ENCODE results near the gene LAMTOR1. TPM values are rescaled to one million over a fixed set of nuclear protein-coding genes. Genes with fewer than 3 reads are reported as not detected.

LAMTOR1 gene
- total RNA-seq, 1 donor from 2014 or later = 79.1 TPM

DNA sequence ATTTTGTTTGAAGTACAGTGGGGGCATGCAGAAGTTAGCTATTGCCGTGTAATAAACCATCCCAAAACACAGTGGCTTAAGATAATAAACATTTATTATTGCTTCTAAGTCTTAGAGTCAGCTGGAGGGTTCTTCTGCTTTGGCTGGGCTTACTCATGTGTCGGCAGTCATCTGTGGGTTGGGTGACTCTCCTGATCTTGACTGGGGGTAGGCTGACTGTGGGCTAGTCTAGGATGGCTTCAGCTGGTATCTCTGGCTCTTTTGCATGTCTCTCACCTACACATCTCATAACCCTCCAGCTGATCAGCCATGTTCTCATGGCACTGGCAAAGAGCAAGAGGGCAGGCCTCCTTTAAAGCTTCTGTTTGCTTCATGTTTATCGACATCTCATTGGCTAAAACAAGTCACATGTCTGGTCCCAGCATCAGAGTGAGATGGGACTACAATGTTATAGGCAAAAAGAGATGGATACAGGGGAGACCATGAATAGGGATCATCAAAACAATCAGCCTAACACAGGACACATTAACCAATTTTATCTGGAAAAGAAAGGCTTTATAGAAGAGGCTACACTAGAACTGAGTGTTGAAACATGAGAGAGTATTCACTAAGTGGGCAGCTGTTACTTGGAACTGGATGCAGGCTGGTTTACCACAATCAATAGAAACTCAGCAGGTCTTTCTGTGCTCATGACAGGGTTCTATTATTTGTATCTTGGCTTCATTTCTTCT lies 17.3 kb downstream of the LAMTOR1 start:
- no peak for DNase-seq (ENCODE audit: low read depth, low spot score)
- Mint-ChIP-seq H3K4me3 (no peak overlapping the region), H3K36me3 (ENCODE audit: low read depth) (no peaks in the 10 kb centered on the region), H3K4me1 (peaks cover 18% of the 10 kb centered on the region), H3K27ac (ENCODE audit: unreplicated experiment) (no peak overlapping the region), H3K27me3 (ENCODE audit: low read depth) (no peaks in the 10 kb centered on the region), H3K9me3 (no peaks in the 10 kb centered on the region)
- TF ChIP-seq, protein P1, sequence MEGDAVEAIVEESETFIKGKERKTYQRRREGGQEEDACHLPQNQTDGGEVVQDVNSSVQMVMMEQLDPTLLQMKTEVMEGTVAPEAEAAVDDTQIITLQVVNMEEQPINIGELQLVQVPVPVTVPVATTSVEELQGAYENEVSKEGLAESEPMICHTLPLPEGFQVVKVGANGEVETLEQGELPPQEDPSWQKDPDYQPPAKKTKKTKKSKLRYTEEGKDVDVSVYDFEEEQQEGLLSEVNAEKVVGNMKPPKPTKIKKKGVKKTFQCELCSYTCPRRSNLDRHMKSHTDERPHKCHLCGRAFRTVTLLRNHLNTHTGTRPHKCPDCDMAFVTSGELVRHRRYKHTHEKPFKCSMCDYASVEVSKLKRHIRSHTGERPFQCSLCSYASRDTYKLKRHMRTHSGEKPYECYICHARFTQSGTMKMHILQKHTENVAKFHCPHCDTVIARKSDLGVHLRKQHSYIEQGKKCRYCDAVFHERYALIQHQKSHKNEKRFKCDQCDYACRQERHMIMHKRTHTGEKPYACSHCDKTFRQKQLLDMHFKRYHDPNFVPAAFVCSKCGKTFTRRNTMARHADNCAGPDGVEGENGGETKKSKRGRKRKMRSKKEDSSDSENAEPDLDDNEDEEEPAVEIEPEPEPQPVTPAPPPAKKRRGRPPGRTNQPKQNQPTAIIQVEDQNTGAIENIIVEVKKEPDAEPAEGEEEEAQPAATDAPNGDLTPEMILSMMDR (conservative IDR thresholded peaks at IDR 0.05) = no peak

DNA sequence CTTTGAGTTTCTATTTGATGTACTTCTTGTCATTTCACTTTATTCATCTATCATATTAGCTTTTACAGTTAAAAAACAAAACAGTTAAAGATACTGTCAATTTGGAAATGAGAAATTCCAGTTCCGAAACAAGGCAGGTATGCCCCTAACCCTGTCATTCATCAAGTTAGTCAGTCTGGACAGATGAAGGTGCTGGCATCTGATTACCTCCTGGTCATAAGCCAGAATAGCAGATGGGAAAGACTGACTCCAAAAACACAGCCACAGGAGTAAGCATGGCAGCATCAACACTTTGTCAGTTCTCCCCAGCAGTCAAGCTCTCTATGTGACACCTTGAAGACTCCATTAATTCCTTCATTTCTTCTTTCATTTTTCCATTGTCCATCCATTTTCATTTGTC lies 18.1 kb downstream of the LAMTOR1 start:
- Mint-ChIP-seq H3K27ac (ENCODE audit: unreplicated experiment) (no peak overlapping the region), H3K36me3 (ENCODE audit: low read depth) (no peaks in the 10 kb centered on the region), H3K27me3 (ENCODE audit: low read depth) (no peaks in the 10 kb centered on the region), H3K4me1 (peaks cover 23% of the 10 kb centered on the region), H3K9me3 (no peaks in the 10 kb centered on the region), H3K4me3 (no peak overlapping the region)
- TF ChIP-seq, protein P1 (conservative IDR thresholded peaks at IDR 0.05) = no peak
- no peak for DNase-seq (ENCODE audit: low read depth, low spot score)

DNA sequence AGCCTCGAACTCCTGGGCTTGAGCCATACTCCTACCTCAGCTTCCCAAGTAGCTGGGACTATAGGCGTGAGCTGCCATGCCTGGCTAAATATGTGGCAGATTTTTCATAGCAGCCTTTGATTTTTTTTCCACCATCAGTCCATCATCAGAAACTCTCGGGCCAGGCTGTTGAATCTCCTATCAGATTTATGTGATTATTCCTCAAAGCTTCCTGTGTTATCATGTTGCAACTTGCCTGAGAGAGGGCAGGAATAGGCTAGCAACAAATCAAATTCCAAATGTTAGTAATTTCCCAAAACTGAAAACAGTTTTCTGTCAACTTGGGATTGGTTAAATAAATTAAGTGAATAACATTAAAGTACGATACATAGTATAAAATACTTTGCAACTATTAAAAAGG lies 19.0 kb downstream of the LAMTOR1 start:
- no peaks in the 10 kb centered on the region for H3K36me3 Mint-ChIP-seq (ENCODE audit: low read depth)
- no peak for DNase-seq (ENCODE audit: low read depth, low spot score)
- TF ChIP-seq, protein P1 (conservative IDR thresholded peaks at IDR 0.05) = no peak
- no peak overlapping the region for H3K4me3 Mint-ChIP-seq
- H3K27me3 Mint-ChIP-seq (ENCODE audit: low read depth) = no peaks in the 10 kb centered on the region
- no peaks in the 10 kb centered on the region for H3K9me3 Mint-ChIP-seq
- no peak overlapping the region for H3K27ac Mint-ChIP-seq (ENCODE audit: unreplicated experiment)
- peaks cover 27% of the 10 kb centered on the region for H3K4me1 Mint-ChIP-seq

DNA sequence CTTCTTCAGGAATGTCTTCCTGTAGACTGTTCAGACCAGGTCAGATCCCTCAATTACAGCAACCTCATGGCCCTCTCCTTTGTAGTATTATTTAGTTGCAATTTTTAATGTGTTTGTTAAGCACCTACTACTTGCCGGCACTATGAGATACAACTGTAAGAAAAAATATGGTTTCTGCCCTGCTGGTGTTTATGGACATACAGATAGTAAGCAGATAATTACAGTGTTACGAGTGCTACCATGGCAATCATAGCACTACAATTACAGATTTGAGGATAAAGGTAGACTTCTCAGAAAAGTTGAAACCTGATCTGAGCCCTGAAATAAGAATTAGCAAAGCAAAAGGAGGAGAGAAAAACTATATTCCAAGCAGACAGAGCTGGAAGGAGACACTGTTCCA lies 19.7 kb downstream of the LAMTOR1 start:
- TF ChIP-seq, protein P1 (conservative IDR thresholded peaks at IDR 0.05) = no peak
- Mint-ChIP-seq H3K9me3 (no peaks in the 10 kb centered on the region), H3K27ac (ENCODE audit: unreplicated experiment) (no peak overlapping the region), H3K27me3 (ENCODE audit: low read depth) (no peaks in the 10 kb centered on the region), H3K4me3 (peak overlapping the region; percentile 65), H3K36me3 (ENCODE audit: low read depth) (no peaks in the 10 kb centered on the region), H3K4me1 (peaks cover 33% of the 10 kb centered on the region)
- DNase-seq (ENCODE audit: low read depth, low spot score) = no peak

DNA sequence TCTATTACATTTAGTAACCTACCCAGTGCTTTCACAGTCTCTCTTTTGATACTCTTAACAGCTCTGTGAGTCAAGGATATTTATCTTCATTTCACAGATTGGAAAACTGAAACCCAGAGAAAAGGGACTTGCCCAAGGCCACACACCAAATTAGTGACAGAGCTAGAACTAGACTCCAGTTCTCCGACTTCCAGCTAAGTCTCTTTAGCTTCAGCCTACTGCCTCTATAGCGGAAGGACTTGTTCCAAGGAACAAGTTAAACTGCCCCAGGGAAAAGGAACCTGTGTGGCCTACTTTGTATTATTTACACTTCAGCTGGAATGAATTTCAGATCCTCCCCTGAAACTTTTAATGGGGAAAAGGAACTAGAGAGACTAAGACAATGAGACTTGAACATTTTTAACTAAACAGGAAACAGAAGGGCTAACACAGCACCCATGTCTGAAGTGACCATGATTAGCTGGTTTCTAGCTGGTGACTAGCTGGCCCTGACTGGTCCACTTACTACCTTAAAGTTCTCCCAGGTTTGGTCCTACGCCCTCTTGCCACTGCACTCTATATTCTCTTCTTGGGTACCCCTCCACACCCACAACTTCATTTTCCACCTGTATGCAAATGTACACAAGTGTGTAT lies 21.2 kb downstream of the LAMTOR1 start:
- Mint-ChIP-seq H3K27ac (ENCODE audit: unreplicated experiment) (peak overlapping the region; percentile 81), H3K9me3 (no peaks in the 10 kb centered on the region), H3K4me3 (peak overlapping the region; percentile 73)

More for the DNA sequence above, 21.2 kb downstream of the LAMTOR1 start:
- peaks cover 42% of the 10 kb centered on the region for H3K4me1 Mint-ChIP-seq
- TF ChIP-seq, protein P1 (conservative IDR thresholded peaks at IDR 0.05) = no peak
- no peaks in the 10 kb centered on the region for H3K27me3 Mint-ChIP-seq (ENCODE audit: low read depth)
- no peak for DNase-seq (ENCODE audit: low read depth, low spot score)
- no peaks in the 10 kb centered on the region for H3K36me3 Mint-ChIP-seq (ENCODE audit: low read depth)

Data from neural crest cell (in vitro differentiated cells).